Stimulated activated CD4-positive, alpha-beta T cell treated with anti-CD3 and anti-CD28 coated beads, Interleukin-4, amount 100 ng/mL, for 1 hour (primary cell): ENCODE results near the gene EIF3L.

ENCODE experiments used
- DNase-seq: peaks from one replicate; pipeline ENCODE4 v3.0.0-alpha.2; 2020

The EIF3L gene

GRCh38 chr22:37855462-37855861 lies 6.2 kb downstream of the EIF3L start:
- no peak for DNase-seq

- no peak for DNase-seq
Measured at GRCh38 chr22:37860796-37861421, 11.7 kb downstream of the EIF3L start.

GRCh38 chr22:37862570-37863325 lies 13.5 kb downstream of the EIF3L start:
- no peak for DNase-seq

GRCh38 chr22:37865510-37865909 lies 16.3 kb downstream of the EIF3L start:
- DNase-seq = no peak

GRCh38 chr22:37870273-37870672 lies 21.1 kb downstream of the EIF3L start:
- DNase-seq = no peak

GRCh38 chr22:37880668-37881440 lies 31.6 kb downstream of the EIF3L start:
- no peak for DNase-seq

GRCh38 chr22:37884420-37884819 lies 35.2 kb downstream of the EIF3L start:
- no peak for DNase-seq

- DNase-seq = no peak
Measured at GRCh38 chr22:37887584-37888378, 38.6 kb downstream of the EIF3L start.

- DNase-seq = no peak
Measured at GRCh38 chr22:37891926-37892325, 42.7 kb downstream of the EIF3L start.

GRCh38 chr22:37892566-37893335 lies 43.5 kb downstream of the EIF3L start:
- DNase-seq = no peak

- no peak for DNase-seq
Measured at GRCh38 chr22:37893583-37893983, 44.4 kb downstream of the EIF3L start.

GRCh38 chr22:37894939-37895670 lies 45.9 kb downstream of the EIF3L start:
- DNase-seq = no peak

GRCh38 chr22:37896181-37896592 lies 47.0 kb downstream of the EIF3L start:
- peak; percentile 10 for DNase-seq

- DNase-seq = no peak
Measured at GRCh38 chr22:37896939-37897338, 47.7 kb downstream of the EIF3L start.

GRCh38 chr22:37897807-37898206 lies 48.6 kb downstream of the EIF3L start:
- DNase-seq = no peak

GRCh38 chr22:37898441-37899181 lies 49.4 kb downstream of the EIF3L start:
- no peak for DNase-seq

GRCh38 chr22:37904572-37905533 lies 55.6 kb downstream of the EIF3L start:
- no peak for DNase-seq

GRCh38 chr22:37905534-37906363 lies 56.5 kb downstream of the EIF3L start, which contains the start of gene MICALL1:
MICALL1 (plus strand) TSS chr22:37906297; CDS start chr22:37906423, 126 bp downstream.
- DNase-seq = peak; percentile 71
